H1 (cell line): ENCODE data around the gene DAP. TPM values are rescaled to one million over a fixed set of nuclear protein-coding genes. Genes with fewer than 3 reads are reported as not detected.

Source experiments
- CEBPB ChIP-seq: IDR thresholded peaks from 2 replicates; pipeline ENCODE4 v1.6.1; 2012; ENCODE audit warnings: low read depth, low read length
- CREB1 ChIP-seq: IDR thresholded peaks from 2 replicates; pipeline ENCODE4 v1.6.1; 2012; ENCODE audit warnings: inconsistent platforms
- EP300 ChIP-seq, 2 experiments: IDR thresholded peaks; 1 replicate in 1 of 2; 2 replicates in 1 of 2; pipeline ENCODE4 v1.6.1; 2011 to 2012; ENCODE audit warnings: low read depth in 2 of 2, low read length in 2 of 2, mild to moderate bottlenecking in 2 of 2, borderline replicate concordance in 1 of 2, inconsistent platforms in 1 of 2, moderate library complexity in 1 of 2
- FOSL1 ChIP-seq: IDR thresholded peaks from 2 replicates; pipeline ENCODE4 v1.6.1; 2011; ENCODE audit warnings: mild to moderate bottlenecking, low read depth, low read length, moderate library complexity; ENCODE audit not compliant: insufficient read depth
- KDM1A ChIP-seq: fragments of 200-600, 300-600 bp; sonication (generic); IDR thresholded peaks from 2 replicates; pipeline ENCODE4 v1.7.1; 2016; ENCODE audit warnings: mild to moderate bottlenecking, low read length, borderline replicate concordance
- polyA plus RNA-seq, 7 experiments: library from polyadenylated mRNA; depleted of rRNA in 3 of 7; stranded (reverse) in 5 of 7; unstranded in 2 of 7; fragments of >200 nt in 5 of 7; fragments of 200-250 nt in 2 of 7; gene quantifications; 1 replicate in 5 of 7; 2 replicates in 1 of 7; 4 replicates in 1 of 7; pipeline versions ENCODE4 v1.2.1 to v1.2.3, GENCODE V29; 2011 to 2013; ENCODE audit warnings: missing spikeins in 2 of 7, mixed read lengths in 2 of 7
- total RNA-seq: library from RNA; stranded (reverse); fragmentation: NEBNext Ultra II Directional; extraction: Animal tissue kit (Norgen Biotek cat#: 25700); gene quantifications from 2 replicates; pipeline ENCODE4 v1.2.1, GENCODE V29; 2021
- TF ChIP-seq, protein P1 (sequence below): fragments of 300-600 bp; sonication (generic); IDR thresholded peaks from 2 replicates; pipeline ENCODE4 v1.7.1; 2012; ENCODE audit warnings: low read length, moderate library complexity, mild to moderate bottlenecking, inconsistent platforms; ENCODE audit not compliant: insufficient replicate concordance
- TF ChIP-seq, protein P2 (sequence below): IDR thresholded peaks from 2 replicates; pipeline ENCODE4 v1.6.1; 2012; ENCODE audit warnings: low read length, inconsistent platforms

DAP gene
- total and polyA plus RNA-seq, 2 of the 8 experiments (the other 6 are each of a cell fraction or from before 2014, with no cell fraction given) = 26.2 to 44.4 TPM

DNA sequence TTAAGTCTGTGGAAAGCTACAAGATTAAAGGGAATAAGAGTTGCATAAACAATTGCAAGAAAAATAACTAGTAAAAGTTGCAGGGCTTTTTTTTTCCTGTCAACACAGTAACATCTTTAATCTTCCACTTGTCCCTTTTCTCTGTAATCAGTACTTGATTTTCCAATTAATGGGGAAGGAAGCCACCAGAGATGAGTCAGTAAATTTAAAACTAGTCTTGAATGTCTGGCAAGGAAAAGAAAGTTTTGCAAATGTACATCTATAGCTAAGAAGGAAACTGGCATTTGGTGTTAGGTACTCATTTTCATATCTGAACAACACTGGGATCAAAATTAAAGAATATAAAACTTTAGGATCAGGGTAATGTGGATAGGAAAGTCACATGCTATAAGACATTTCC lies 17.1 kb downstream of the DAP start (continued):
- TF ChIP-seq, protein P1, sequence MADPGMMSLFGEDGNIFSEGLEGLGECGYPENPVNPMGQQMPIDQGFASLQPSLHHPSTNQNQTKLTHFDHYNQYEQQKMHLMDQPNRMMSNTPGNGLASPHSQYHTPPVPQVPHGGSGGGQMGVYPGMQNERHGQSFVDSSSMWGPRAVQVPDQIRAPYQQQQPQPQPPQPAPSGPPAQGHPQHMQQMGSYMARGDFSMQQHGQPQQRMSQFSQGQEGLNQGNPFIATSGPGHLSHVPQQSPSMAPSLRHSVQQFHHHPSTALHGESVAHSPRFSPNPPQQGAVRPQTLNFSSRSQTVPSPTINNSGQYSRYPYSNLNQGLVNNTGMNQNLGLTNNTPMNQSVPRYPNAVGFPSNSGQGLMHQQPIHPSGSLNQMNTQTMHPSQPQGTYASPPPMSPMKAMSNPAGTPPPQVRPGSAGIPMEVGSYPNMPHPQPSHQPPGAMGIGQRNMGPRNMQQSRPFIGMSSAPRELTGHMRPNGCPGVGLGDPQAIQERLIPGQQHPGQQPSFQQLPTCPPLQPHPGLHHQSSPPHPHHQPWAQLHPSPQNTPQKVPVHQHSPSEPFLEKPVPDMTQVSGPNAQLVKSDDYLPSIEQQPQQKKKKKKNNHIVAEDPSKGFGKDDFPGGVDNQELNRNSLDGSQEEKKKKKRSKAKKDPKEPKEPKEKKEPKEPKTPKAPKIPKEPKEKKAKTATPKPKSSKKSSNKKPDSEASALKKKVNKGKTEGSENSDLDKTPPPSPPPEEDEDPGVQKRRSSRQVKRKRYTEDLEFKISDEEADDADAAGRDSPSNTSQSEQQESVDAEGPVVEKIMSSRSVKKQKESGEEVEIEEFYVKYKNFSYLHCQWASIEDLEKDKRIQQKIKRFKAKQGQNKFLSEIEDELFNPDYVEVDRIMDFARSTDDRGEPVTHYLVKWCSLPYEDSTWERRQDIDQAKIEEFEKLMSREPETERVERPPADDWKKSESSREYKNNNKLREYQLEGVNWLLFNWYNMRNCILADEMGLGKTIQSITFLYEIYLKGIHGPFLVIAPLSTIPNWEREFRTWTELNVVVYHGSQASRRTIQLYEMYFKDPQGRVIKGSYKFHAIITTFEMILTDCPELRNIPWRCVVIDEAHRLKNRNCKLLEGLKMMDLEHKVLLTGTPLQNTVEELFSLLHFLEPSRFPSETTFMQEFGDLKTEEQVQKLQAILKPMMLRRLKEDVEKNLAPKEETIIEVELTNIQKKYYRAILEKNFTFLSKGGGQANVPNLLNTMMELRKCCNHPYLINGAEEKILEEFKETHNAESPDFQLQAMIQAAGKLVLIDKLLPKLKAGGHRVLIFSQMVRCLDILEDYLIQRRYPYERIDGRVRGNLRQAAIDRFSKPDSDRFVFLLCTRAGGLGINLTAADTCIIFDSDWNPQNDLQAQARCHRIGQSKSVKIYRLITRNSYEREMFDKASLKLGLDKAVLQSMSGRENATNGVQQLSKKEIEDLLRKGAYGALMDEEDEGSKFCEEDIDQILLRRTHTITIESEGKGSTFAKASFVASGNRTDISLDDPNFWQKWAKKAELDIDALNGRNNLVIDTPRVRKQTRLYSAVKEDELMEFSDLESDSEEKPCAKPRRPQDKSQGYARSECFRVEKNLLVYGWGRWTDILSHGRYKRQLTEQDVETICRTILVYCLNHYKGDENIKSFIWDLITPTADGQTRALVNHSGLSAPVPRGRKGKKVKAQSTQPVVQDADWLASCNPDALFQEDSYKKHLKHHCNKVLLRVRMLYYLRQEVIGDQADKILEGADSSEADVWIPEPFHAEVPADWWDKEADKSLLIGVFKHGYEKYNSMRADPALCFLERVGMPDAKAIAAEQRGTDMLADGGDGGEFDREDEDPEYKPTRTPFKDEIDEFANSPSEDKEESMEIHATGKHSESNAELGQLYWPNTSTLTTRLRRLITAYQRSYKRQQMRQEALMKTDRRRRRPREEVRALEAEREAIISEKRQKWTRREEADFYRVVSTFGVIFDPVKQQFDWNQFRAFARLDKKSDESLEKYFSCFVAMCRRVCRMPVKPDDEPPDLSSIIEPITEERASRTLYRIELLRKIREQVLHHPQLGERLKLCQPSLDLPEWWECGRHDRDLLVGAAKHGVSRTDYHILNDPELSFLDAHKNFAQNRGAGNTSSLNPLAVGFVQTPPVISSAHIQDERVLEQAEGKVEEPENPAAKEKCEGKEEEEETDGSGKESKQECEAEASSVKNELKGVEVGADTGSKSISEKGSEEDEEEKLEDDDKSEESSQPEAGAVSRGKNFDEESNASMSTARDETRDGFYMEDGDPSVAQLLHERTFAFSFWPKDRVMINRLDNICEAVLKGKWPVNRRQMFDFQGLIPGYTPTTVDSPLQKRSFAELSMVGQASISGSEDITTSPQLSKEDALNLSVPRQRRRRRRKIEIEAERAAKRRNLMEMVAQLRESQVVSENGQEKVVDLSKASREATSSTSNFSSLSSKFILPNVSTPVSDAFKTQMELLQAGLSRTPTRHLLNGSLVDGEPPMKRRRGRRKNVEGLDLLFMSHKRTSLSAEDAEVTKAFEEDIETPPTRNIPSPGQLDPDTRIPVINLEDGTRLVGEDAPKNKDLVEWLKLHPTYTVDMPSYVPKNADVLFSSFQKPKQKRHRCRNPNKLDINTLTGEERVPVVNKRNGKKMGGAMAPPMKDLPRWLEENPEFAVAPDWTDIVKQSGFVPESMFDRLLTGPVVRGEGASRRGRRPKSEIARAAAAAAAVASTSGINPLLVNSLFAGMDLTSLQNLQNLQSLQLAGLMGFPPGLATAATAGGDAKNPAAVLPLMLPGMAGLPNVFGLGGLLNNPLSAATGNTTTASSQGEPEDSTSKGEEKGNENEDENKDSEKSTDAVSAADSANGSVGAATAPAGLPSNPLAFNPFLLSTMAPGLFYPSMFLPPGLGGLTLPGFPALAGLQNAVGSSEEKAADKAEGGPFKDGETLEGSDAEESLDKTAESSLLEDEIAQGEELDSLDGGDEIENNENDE = no peak
- TF ChIP-seq KDM1A = no peak
- TF ChIP-seq, protein P2, sequence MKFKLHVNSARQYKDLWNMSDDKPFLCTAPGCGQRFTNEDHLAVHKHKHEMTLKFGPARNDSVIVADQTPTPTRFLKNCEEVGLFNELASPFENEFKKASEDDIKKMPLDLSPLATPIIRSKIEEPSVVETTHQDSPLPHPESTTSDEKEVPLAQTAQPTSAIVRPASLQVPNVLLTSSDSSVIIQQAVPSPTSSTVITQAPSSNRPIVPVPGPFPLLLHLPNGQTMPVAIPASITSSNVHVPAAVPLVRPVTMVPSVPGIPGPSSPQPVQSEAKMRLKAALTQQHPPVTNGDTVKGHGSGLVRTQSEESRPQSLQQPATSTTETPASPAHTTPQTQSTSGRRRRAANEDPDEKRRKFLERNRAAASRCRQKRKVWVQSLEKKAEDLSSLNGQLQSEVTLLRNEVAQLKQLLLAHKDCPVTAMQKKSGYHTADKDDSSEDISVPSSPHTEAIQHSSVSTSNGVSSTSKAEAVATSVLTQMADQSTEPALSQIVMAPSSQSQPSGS = no peak
- no peak for TF ChIP-seq FOSL1
- TF ChIP-seq CEBPB = no peak
- no peak for TF ChIP-seq EP300 (IDR thresholded peaks at IDR 0.05; ENCODE audit: borderline replicate concordance in 1 of 2, low read depth in 2 of 2, low read length in 2 of 2)
- TF ChIP-seq CREB1 = no peak
